GM18499 (cell line): ENCODE measurements around the gene FGB.
A peak's percentile ranks its signal among the peaks of the same experiment; 100 is the strongest.

ENCODE experiments used
- ATAC-seq: cut with Tn5 transposase; IDR thresholded peaks from one replicate; pipeline ENCODE4 v1.9.1; 2021; ENCODE audit warnings: moderate number of reproducible peaks; ENCODE audit not compliant: insufficient read depth, unreplicated experiment

FGB gene

DNA sequence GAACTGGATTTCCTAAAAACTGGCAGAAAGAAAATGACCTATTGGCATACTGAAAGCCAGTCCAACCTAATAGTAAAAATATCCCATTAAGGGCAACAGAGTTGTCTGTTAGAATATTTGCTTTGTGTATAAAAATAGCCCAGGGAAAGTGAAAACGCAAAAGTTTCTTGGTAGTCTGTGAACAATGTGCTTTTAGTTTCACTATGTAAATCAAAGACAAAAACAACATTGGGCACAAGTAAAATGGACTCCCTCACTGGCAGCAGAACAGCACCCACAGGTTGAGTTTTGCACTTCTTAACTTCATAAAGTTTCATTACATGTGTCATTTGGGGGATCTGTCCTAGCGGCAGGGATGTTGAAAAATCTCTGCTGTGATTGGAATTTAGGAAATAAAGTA, 53.9 kb downstream of the FGB start:
- ATAC-seq, result peak; percentile 94

GRCh38 chr4:154617820-154618317, 55.1 kb downstream of the FGB start:
- ATAC-seq, result no peak

- peak; percentile 53 for ATAC-seq
These were observed 56.0 kb downstream of the FGB start for GRCh38 chr4:154618708-154619315.

DNA sequence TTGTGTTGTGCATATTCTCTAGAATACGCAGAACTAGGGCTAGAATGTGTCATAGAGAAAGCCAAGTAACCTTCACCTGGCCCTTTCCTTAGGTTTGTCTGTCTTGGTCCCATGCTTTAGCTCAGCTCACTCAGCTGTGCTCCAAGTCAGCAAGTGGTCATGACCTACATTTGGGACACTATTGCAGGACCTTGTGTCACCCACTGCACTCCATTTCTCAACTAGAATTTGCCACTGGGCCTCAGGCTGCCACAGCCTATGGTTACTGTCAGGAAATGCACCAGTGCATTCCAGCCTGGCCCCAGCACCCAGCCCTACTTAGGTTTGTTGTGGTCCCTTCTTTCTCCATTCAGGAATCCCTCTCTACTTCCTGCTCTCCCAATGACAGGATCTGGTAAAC, 57.3 kb downstream of the FGB start:
- ATAC-seq, result no peak
